ENCODE measurements around the gene IP6K2. TPM values are rescaled to one million over a fixed set of nuclear protein-coding genes. Genes with fewer than 3 reads are reported as not detected.

Gene IP6K2
- total RNA-seq, 2 experiments from 2014 or later = 97.2 to 121 TPM

DNA sequence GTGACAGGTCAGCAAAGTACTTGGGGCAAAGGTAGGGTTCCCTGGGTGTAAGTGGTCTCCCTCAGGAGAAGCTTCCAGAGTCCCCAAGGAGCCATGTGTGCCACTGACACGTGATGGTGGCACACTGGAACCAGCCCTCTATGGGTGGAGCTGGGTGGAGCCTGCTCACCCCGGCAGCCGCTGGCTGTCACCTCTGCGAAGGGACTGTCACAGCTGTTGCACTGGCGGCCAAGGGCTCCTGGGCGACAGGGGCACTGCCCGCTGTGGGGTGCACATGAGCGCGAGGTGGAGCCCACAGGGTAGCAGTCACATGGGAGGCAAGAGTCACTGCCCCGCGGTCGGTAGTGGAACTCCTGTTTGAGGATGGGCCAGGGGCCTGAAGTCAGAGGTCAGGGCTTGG lies 66.3 kb downstream of the IP6K2 start:
- H3K9me3 ChIP-seq (ENCODE audit: control insufficient read depth in 1 of 2, insufficient read depth in 1 of 2, low read length in 2 of 2) = no peaks in the 10 kb centered on the region
- H3K4me3 ChIP-seq (ENCODE audit: low read length) = no peak overlapping the region
- no peak overlapping the region for H3K27ac ChIP-seq (ENCODE audit: low read depth in 1 of 2, low read length in 2 of 2)
- TF ChIP-seq, protein P1, sequence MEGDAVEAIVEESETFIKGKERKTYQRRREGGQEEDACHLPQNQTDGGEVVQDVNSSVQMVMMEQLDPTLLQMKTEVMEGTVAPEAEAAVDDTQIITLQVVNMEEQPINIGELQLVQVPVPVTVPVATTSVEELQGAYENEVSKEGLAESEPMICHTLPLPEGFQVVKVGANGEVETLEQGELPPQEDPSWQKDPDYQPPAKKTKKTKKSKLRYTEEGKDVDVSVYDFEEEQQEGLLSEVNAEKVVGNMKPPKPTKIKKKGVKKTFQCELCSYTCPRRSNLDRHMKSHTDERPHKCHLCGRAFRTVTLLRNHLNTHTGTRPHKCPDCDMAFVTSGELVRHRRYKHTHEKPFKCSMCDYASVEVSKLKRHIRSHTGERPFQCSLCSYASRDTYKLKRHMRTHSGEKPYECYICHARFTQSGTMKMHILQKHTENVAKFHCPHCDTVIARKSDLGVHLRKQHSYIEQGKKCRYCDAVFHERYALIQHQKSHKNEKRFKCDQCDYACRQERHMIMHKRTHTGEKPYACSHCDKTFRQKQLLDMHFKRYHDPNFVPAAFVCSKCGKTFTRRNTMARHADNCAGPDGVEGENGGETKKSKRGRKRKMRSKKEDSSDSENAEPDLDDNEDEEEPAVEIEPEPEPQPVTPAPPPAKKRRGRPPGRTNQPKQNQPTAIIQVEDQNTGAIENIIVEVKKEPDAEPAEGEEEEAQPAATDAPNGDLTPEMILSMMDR (IDR thresholded peaks at IDR 0.05) = no peak
- CTCF ChIA-PET = no interaction called here
- Mint-ChIP-seq H3K27me3 (no peaks in the 10 kb centered on the region), H3K36me3 (ENCODE audit: low read depth) (no peaks in the 10 kb centered on the region), H3K4me1 (ENCODE audit: low read depth) (peaks cover 11% of the 10 kb centered on the region), H3K27ac (no peak overlapping the region), H3K9me3 (no peaks in the 10 kb centered on the region), H3K4me3 (no peak overlapping the region)
- ATAC-seq (ENCODE audit: poor library complexity) (no peak), DNase-seq (no peak)
- H3K27me3 ChIP-seq (ENCODE audit: control insufficient read depth in 1 of 2, insufficient read depth in 2 of 2, low read length in 2 of 2) = no peaks in the 10 kb centered on the region
- intact Hi-C loops (cut with DNase I, micrococcal nuclease) = loop anchor here in 1 of 2 experiments (10.0 kb wide), 1 partner anchor 186 kb away; a partner anchor contains a TSS
- no peaks in the 10 kb centered on the region for H3K36me3 ChIP-seq (ENCODE audit: insufficient read depth, low read length)
- POLR2A ChIA-PET = interaction anchor here (0.7 kb wide), 1 partner anchor 44 kb away, joined by 3 read pairs; no protein-coding TSS in a partner anchor
- peaks cover 8% of the 10 kb centered on the region for H3K4me1 ChIP-seq (ENCODE audit: insufficient read depth, low read length)

DNA sequence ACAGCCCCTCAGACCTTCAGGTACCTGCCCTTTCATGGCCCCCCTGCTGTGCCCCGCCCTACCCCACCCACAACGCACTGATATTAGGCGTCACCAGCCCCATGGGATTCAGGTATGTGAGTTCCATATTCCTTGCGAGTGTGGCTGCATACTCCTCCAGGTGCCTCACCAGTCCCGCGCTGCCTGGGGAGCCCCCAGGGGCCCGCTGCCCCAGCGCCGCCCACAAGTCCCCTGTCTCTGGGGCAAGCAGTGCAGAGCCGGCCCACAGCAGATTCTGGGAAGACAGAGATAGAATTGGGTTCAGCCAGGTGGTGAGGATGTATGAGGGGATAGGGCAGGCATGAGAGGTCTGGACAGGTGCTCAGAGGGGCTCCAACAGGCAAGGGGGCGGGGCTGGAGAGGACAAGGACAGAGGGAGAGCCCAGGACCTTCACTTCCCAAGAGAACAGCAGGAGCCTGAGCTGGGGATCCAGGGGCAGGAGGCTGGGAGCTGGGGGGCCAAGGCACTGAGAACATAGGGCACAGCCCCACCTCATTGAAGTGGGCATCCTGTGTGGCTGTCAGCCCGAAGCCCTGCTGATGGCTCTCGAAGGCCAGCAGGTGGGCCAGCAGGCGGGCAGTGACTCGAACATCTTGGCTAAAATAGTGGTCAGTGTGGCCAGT lies 68.7 kb downstream of the IP6K2 start:
- H3K4me3 Mint-ChIP-seq = no peak overlapping the region
- intact Hi-C loops (cut with DNase I, micrococcal nuclease) = no loop called here
- no peaks in the 10 kb centered on the region for H3K36me3 ChIP-seq (ENCODE audit: insufficient read depth, low read length)
- POLR2A ChIA-PET = no interaction called here
- no peak overlapping the region for H3K27ac Mint-ChIP-seq
- H3K27me3 Mint-ChIP-seq = no peaks in the 10 kb centered on the region
- CTCF ChIA-PET = no interaction called here
- ATAC-seq (ENCODE audit: poor library complexity) (no peak), DNase-seq (no peak)
- TF ChIP-seq, protein P1 (IDR thresholded peaks at IDR 0.05) = no peak
- no peaks in the 10 kb centered on the region for H3K27me3 ChIP-seq (ENCODE audit: control insufficient read depth in 1 of 2, insufficient read depth in 2 of 2, low read length in 2 of 2)
- H3K4me1 Mint-ChIP-seq (ENCODE audit: low read depth) = no peaks in the 10 kb centered on the region
- H3K27ac ChIP-seq (ENCODE audit: low read depth in 1 of 2, low read length in 2 of 2) = no peak overlapping the region
- no peaks in the 10 kb centered on the region for H3K9me3 Mint-ChIP-seq
- H3K4me3 ChIP-seq (ENCODE audit: low read length) = no peak overlapping the region
- H3K36me3 Mint-ChIP-seq (ENCODE audit: low read depth) = no peaks in the 10 kb centered on the region
- H3K9me3 ChIP-seq (ENCODE audit: control insufficient read depth in 1 of 2, insufficient read depth in 1 of 2, low read length in 2 of 2) = no peaks in the 10 kb centered on the region
- H3K4me1 ChIP-seq (ENCODE audit: insufficient read depth, low read length) = no peaks in the 10 kb centered on the region

- no peaks in the 10 kb centered on the region for H3K27me3 ChIP-seq (ENCODE audit: control insufficient read depth in 1 of 2, insufficient read depth in 2 of 2, low read length in 2 of 2)
- Mint-ChIP-seq H3K4me3 (no peak overlapping the region), H3K9me3 (no peaks in the 10 kb centered on the region), H3K36me3 (ENCODE audit: low read depth) (no peaks in the 10 kb centered on the region), H3K27ac (no peak overlapping the region), H3K4me1 (ENCODE audit: low read depth) (no peaks in the 10 kb centered on the region), H3K27me3 (no peaks in the 10 kb centered on the region)
- no peak overlapping the region for H3K27ac ChIP-seq (ENCODE audit: low read depth in 1 of 2, low read length in 2 of 2)
- H3K4me3 ChIP-seq (ENCODE audit: low read length) = no peak overlapping the region
- no peaks in the 10 kb centered on the region for H3K36me3 ChIP-seq (ENCODE audit: insufficient read depth, low read length)
- no peaks in the 10 kb centered on the region for H3K9me3 ChIP-seq (ENCODE audit: control insufficient read depth in 1 of 2, insufficient read depth in 1 of 2, low read length in 2 of 2)
- ChIA-PET POLR2A (no interaction called here), CTCF (no interaction called here)
- TF ChIP-seq, protein P1 (IDR thresholded peaks at IDR 0.05) = no peak
- intact Hi-C loops (cut with DNase I, micrococcal nuclease) = no loop called here
- DNase-seq (no peak), ATAC-seq (ENCODE audit: poor library complexity) (no peak)
- H3K4me1 ChIP-seq (ENCODE audit: insufficient read depth, low read length) = no peaks in the 10 kb centered on the region
Measured at GRCh38 chr3:48647714-48648113, 69.3 kb downstream of the IP6K2 start.

All from CD4-positive, alpha-beta T cell (primary cell).